Measurements from ENCODE around the gene NUAK1.

Gene NUAK1

GRCh38 chr12:106112145-106112821 lies 26.5 kb downstream of the NUAK1 start:
- no peak for DNase-seq (ENCODE audit: low read depth)
- no peak overlapping the region for H3K4me3 ChIP-seq (ENCODE audit: control insufficient read depth, low read depth, low read length)
- no peak for TF ChIP-seq CTCF (conservative IDR thresholded peaks at IDR 0.05; ENCODE audit: control insufficient read depth, insufficient read depth, low read depth, low read length)

- no peak overlapping the region for H3K4me3 ChIP-seq (ENCODE audit: control insufficient read depth, low read depth, low read length)
- DNase-seq (ENCODE audit: low read depth), result no peak
- TF ChIP-seq CTCF (conservative IDR thresholded peaks at IDR 0.05; ENCODE audit: control insufficient read depth, insufficient read depth, low read depth, low read length), result no peak
Measured at GRCh38 chr12:106110626-106111300, 28.0 kb downstream of the NUAK1 start.

GRCh38 chr12:106109168-106109910 lies 29.4 kb downstream of the NUAK1 start:
- DNase-seq (ENCODE audit: low read depth), result no peak
- H3K4me3 ChIP-seq (ENCODE audit: control insufficient read depth, low read depth, low read length), result no peak overlapping the region
- TF ChIP-seq CTCF (conservative IDR thresholded peaks at IDR 0.05; ENCODE audit: control insufficient read depth, insufficient read depth, low read depth, low read length), result no peak

GRCh38 chr12:106108185-106108835 lies 30.4 kb downstream of the NUAK1 start:
- no peak overlapping the region for H3K4me3 ChIP-seq (ENCODE audit: control insufficient read depth, low read depth, low read length)
- no peak for TF ChIP-seq CTCF (conservative IDR thresholded peaks at IDR 0.05; ENCODE audit: control insufficient read depth, insufficient read depth, low read depth, low read length)
- DNase-seq (ENCODE audit: low read depth), result no peak

GRCh38 chr12:106107566-106107965 lies 31.2 kb downstream of the NUAK1 start:
- TF ChIP-seq CTCF (conservative IDR thresholded peaks at IDR 0.05; ENCODE audit: control insufficient read depth, insufficient read depth, low read depth, low read length), result no peak
- no peak for DNase-seq (ENCODE audit: low read depth)
- H3K4me3 ChIP-seq (ENCODE audit: control insufficient read depth, low read depth, low read length), result no peak overlapping the region

GRCh38 chr12:106106892-106107291 lies 31.9 kb downstream of the NUAK1 start:
- DNase-seq (ENCODE audit: low read depth), result no peak
- H3K4me3 ChIP-seq (ENCODE audit: control insufficient read depth, low read depth, low read length), result no peak overlapping the region
- TF ChIP-seq CTCF (conservative IDR thresholded peaks at IDR 0.05; ENCODE audit: control insufficient read depth, insufficient read depth, low read depth, low read length), result no peak

All from fibroblast of mammary gland (primary cell).